ENCODE results near the gene LPXN.

DNA sequence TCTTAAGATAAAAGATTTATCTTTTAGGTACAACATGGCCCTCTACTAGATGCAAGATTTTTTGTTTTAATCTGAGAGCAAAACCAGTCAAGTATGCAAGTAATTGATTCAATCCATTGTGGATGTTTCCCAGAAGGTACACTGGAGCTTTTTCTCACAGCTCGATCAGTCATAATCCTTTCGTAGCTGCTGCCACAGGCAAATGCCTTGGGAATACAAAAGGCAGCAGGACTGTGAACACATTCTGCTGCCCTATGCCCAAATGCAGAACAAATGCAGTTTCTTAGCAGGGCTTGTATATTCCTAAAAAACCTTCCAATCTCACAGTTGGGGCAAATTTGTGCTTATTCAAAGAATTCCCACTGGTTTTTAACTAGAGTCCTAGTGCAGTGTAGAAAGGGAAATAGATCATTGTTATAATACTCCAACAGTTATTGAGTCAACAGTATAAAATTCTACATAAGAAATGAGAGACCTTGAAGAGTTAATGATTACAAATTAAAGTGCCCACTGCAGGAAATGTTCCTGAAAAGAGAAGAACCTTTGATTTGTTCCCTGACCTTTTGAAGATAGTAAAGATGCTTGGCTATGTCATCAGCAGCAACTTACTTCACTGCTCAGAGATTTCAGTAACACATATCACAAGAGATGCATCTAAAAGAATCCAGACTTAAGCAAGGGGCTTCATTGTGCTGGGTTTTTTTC, 14.1 kb downstream of the LPXN start:
- TF ChIP-seq, protein P1, sequence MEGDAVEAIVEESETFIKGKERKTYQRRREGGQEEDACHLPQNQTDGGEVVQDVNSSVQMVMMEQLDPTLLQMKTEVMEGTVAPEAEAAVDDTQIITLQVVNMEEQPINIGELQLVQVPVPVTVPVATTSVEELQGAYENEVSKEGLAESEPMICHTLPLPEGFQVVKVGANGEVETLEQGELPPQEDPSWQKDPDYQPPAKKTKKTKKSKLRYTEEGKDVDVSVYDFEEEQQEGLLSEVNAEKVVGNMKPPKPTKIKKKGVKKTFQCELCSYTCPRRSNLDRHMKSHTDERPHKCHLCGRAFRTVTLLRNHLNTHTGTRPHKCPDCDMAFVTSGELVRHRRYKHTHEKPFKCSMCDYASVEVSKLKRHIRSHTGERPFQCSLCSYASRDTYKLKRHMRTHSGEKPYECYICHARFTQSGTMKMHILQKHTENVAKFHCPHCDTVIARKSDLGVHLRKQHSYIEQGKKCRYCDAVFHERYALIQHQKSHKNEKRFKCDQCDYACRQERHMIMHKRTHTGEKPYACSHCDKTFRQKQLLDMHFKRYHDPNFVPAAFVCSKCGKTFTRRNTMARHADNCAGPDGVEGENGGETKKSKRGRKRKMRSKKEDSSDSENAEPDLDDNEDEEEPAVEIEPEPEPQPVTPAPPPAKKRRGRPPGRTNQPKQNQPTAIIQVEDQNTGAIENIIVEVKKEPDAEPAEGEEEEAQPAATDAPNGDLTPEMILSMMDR (IDR thresholded peaks at IDR 0.05; ENCODE audit: extremely low read depth in 1 of 2, insufficient read depth in 1 of 2, low read depth in 1 of 2, low read length in 2 of 2), result no peak
- TF ChIP-seq POLR2A (IDR thresholded peaks at IDR 0.05; ENCODE audit: low read depth, low read length) (no peak), EZH2 (IDR thresholded peaks at IDR 0.05; ENCODE audit: borderline replicate concordance, low read depth, low read length, severe bottlenecking) (no peak), GATA2 (IDR thresholded peaks at IDR 0.05; ENCODE audit: insufficient read depth, insufficient read length, low read depth, low read length) (no peak), POLR2AphosphoS5 (IDR thresholded peaks at IDR 0.05; ENCODE audit: insufficient read depth, low read depth, low read length) (no peak), MYC (IDR thresholded peaks at IDR 0.05; ENCODE audit: low read depth, low read length) (no peak)
- TF ChIP-seq, protein P2, sequence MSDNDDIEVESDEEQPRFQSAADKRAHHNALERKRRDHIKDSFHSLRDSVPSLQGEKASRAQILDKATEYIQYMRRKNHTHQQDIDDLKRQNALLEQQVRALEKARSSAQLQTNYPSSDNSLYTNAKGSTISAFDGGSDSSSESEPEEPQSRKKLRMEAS (IDR thresholded peaks at IDR 0.05; ENCODE audit: insufficient read depth, insufficient read length), result no peak

Data from endothelial cell of umbilical vein (primary cell).